DMS153 treated with DMSO at 0.1 percent for 48 hours (cell line): ENCODE data around the gene TCAP.

Source experiments
- DNase-seq: peaks from one replicate; lab custom pipeline; 2025; ENCODE audit not compliant: unreplicated experiment; lab: John Stamatoyannopoulos, UW

Gene TCAP

GRCh38 chr17:39666231-39666600 lies 1.1 kb downstream of the TCAP start:
- DNase-seq = no peak

GRCh38 chr17:39666601-39667261 lies 1.6 kb downstream of the TCAP start:
- no peak for DNase-seq

- DNase-seq = no peak
Observed at GRCh38 chr17:39667262-39667944, 2.3 kb downstream of the TCAP start.

- peak; percentile 39 for DNase-seq
Observed at GRCh38 chr17:39667945-39668924, 3.1 kb downstream of the TCAP start, which contains the start of gene PNMT. TSS of gene PNMT (plus strand) at chr17:39668453. CDS start at chr17:39668476, 23 bp downstream.

DNA sequence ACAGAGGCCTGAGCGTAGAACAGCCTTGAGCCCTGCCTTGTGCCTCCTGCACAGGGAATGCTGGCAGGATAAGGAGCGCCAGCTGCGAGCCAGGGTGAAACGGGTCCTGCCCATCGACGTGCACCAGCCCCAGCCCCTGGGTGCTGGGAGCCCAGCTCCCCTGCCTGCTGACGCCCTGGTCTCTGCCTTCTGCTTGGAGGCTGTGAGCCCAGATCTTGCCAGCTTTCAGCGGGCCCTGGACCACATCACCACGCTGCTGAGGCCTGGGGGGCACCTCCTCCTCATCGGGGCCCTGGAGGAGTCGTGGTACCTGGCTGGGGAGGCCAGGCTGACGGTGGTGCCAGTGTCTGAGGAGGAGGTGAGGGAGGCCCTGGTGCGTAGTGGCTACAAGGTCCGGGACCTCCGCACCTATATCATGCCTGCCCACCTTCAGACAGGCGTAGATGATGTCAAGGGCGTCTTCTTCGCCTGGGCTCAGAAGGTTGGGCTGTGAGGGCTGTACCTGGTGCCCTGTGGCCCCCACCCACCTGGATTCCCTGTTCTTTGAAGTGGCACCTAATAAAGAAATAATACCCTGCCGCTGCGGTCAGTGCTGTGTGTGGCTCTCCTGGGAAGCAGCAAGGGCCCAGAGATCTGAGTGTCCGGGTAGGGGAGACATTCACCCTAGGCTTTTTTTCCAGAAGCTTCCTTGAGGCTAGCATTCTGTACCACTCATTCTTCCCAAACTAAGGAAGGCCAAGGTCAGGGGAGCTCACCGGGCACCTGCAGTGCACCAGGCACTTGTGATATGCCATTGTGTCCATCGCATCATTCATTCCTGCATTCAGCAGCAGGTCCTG lies 5.0 kb downstream of the TCAP start:
- DNase-seq = no peak

GRCh38 chr17:39670746-39671145 lies 5.6 kb downstream of the TCAP start:
- no peak for DNase-seq

DNA sequence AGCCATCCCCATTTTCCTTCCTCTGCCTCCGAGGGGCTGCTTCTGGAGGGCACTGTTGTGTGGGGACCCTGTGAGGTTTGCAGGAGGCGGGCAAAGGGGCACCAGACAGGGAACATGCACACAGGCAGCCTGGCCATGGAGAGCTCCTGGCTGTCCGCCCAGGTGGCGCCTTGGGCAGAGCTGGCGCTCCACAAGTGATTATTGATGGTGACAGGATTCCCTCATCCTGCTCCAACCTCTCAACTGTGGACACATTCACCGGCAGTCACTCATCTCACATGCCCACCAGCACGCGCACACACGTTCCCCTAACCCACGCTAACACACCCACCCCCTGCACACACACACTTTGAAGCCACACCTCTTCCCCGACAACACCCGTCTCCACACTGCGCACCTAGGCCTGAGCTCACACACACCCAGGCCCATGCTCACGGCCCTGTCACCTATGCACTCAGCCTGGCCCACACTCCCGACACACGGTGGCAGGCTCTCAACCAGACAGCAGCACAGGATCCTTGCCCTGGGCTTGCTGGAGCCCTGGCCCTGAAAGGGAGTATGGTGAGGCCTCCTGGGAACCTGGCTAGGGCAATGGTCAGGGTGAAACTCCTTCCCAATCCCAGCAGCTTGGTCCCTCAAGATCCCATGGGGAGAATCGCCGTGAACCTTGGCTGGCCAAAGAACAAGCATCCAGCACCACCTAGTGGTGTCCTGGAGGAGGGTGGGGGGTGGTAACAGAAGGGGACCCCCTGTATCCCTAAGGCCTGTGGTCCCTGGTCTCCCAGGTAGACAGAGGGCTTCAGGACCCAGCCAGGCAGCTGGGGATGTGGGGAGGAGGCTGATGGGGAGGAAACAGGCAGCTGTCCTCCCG lies 6.7 kb downstream of the TCAP start:
- no peak for DNase-seq

GRCh38 chr17:39672522-39673334 lies 7.6 kb downstream of the TCAP start:
- DNase-seq = no peak

- DNase-seq = no peak
Observed at GRCh38 chr17:39673335-39674081, 8.4 kb downstream of the TCAP start.

GRCh38 chr17:39674179-39674578 lies 9.0 kb downstream of the TCAP start:
- no peak for DNase-seq

DNA sequence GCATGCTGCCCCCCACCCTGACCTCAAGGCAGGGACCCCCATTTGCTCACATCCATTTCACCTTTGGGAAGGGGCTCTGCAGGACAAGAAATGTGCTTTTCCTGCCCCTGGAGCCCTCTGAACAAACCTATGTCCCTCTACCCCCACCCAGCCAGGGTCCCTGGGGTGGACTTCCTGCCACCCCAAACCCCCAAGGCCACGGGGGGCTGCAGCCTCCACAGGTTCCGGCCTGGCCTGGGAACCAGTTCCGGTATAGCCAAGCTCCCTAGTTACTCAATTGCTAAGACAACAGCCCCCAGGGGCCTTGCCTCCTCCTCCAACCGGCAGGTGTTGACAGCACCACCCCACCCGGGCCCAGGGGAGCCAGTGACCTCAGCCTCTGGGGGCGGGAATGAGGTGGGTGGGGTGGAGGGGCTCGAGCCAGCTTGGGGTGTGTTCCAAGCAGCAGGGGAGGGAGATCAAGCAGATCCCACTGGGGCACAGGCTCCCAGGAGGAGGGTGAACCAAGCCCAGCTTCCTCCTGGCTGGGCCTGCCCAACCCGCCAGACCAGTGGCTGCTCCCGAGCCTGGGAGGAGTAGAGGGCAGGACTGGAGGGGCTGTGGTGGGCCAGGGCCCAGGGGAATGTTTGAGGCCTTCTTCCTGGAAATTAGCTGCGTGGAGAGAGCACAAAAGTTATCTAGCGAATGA lies 9.7 kb downstream of the TCAP start:
- DNase-seq = peak; percentile 44

DNA sequence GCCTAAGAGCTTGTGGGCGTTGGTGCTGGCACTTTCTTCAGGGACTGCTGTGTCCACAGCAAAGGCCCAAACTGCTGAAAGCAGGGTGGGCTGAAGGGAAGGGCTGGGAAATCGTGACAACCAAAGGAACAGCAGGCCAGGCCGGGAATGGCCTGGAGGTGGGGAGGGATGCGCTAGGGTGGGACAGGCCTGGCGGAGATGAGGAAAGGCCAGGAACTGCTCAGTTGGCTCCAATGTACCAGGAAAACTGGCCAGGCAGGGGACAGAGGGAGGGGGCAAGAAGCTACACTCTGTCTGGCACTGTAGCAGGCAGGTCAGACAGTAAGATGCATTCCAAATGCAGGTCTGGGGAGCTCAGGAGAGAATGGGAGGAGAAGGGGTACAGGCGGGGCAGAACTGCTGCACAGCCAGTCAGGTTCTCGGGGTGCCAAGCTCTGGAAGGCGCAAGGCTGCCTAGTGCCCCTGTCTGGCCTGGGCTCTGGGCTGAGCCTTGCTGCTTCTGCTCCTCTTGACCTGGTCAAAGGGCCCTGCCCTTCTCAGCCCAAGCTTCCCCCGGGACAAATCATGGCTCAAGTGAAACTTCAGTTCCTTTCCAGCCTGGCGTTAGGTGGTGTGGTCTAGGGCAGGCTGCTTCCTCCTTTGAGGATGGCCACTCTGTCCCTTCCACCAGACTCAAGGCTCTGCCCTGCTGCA lies 10.4 kb downstream of the TCAP start:
- no peak for DNase-seq

DNA sequence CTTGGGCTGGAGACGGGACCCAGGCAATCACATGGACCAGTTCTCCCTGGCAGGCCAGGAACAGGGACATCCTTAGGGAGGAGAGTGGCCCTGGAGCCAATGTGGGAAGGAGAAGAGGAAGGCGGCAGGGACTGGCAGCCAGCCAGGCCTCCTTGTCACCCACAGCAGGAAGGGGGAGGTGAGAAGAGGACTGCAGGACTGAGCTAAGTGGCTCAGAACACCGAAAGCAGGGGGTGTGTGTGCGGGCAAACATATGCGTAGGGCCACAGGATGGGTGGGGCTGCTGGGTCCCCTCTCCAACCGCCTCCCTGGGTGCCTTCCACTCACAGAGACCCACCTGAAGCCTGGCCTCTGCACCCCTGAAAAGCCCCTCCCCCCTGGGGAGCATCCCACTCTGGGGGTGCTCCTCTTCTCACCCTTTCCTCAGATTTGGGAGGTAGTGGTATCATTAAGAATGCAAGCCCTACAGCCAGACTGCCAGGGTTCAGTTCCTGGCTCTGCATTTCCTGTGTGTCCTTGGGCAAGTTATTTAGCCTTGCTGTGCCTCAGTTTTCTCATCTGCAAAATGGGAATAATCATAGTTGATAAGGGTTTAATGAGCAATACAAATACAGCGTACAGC lies 11.2 kb downstream of the TCAP start:
- peak; percentile 43 for DNase-seq

DNA sequence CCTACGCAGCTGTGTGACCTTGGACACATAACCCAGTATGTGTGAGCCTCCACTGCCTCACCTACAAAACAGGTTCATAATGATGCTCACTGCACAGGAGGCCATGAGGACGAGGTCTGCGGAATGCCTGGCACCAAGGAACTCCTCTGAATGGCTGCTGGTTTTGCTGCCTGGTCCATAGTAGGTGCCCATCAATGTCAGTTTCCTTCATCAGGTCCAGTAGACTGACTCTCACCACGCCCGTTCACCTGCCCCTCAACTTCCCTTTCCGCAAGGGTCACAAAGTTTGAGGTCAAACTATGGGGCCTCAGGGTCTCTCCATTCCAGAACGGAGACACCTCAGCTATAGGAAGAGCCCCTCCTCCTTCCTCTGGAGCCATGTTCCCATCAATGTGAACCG lies 11.9 kb downstream of the TCAP start:
- DNase-seq = no peak

GRCh38 chr17:39677542-39678339 lies 12.6 kb downstream of the TCAP start:
- no peak for DNase-seq
